Epithelial cell of esophagus (primary cell): ENCODE data around the gene IDH3A.

ENCODE experiments used
- DNase-seq: peaks from one replicate; pipeline ENCODE4 v3.0.0; 2010; ENCODE audit warnings: low read depth
- H3K4me3 ChIP-seq: 2 replicates; pipeline ENCODE4 v1.5.1; 2011; ENCODE audit warnings: mild to moderate bottlenecking, low read length, control low read depth
- TF ChIP-seq, protein P1 (sequence below): IDR thresholded peaks from 2 replicates; pipeline ENCODE4 v1.5.1; 2011; ENCODE audit warnings: low read depth, mild to moderate bottlenecking, low read length, control low read depth, inconsistent platforms; ENCODE audit not compliant: insufficient read depth; ENCODE audit errors: missing control alignments

The IDH3A gene

DNA sequence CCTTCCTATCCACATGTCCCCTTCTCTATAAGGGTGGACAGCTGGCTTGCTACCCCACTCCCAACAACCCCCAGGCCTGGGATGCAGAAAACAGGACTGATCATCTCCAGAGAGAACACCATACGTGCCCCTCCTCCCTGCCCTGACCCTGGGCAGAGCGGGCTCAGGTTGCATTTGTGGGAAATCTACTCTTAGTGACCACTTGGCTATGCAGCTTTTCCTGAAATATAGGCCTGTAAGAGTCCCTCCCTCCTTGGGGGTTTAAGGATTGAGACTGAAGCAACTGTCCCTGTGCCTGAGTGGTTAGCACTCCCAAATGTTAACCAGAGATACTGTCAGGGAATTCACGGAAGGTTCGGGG, 45.1 kb upstream of the IDH3A start:
- no peak overlapping the region for H3K4me3 ChIP-seq
- TF ChIP-seq, protein P1, sequence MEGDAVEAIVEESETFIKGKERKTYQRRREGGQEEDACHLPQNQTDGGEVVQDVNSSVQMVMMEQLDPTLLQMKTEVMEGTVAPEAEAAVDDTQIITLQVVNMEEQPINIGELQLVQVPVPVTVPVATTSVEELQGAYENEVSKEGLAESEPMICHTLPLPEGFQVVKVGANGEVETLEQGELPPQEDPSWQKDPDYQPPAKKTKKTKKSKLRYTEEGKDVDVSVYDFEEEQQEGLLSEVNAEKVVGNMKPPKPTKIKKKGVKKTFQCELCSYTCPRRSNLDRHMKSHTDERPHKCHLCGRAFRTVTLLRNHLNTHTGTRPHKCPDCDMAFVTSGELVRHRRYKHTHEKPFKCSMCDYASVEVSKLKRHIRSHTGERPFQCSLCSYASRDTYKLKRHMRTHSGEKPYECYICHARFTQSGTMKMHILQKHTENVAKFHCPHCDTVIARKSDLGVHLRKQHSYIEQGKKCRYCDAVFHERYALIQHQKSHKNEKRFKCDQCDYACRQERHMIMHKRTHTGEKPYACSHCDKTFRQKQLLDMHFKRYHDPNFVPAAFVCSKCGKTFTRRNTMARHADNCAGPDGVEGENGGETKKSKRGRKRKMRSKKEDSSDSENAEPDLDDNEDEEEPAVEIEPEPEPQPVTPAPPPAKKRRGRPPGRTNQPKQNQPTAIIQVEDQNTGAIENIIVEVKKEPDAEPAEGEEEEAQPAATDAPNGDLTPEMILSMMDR, result no peak

DNA sequence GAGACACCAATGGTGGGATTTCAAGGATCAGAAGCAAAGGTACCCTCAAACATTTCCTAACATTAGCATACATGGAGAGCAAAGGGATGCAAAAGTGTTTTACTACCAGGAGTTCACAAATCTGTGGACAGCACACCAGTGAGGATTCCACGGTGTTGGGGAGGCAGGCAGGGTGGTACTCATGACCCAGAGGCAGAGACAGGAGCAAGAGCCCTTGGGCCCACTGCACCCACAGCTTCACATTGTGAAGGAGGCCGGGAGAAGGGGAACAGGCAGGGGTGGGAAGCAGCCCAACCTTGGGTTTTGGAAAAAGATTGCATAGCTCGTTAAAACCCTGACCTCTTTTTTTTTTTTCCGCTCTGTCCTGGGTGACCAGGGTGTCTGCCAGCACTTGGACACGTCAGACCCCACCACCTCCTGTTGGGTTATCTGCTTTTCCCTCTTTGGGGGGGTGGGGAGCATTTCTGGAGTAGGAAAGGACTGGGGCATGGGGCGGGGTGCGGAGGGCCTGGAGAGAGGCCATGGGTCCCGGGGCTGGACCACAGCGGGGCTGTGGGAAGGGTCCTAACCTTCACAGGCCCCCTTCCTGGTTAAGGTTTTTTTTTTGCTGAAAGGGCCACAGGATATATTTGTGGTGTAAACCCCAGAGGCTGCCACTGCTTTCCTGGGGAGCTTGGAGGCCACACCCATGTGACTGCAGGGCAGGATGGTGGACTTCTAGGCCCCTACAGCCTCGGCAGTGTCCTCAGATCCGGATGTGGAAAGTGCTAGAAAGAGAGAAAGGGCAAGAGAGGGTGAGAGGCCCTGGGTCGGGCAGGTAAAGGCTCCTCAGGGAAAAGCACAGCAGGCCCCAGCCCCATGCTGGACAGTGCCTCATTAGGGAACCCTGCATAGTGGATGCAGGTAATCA, 44.3 kb upstream of the IDH3A start:
- DNase-seq, result no peak
- TF ChIP-seq, protein P1, result no peak
- H3K4me3 ChIP-seq, result no peak overlapping the region

More for the DNA sequence above, 45.1 kb upstream of the IDH3A start:
- DNase-seq, result no peak

DNA sequence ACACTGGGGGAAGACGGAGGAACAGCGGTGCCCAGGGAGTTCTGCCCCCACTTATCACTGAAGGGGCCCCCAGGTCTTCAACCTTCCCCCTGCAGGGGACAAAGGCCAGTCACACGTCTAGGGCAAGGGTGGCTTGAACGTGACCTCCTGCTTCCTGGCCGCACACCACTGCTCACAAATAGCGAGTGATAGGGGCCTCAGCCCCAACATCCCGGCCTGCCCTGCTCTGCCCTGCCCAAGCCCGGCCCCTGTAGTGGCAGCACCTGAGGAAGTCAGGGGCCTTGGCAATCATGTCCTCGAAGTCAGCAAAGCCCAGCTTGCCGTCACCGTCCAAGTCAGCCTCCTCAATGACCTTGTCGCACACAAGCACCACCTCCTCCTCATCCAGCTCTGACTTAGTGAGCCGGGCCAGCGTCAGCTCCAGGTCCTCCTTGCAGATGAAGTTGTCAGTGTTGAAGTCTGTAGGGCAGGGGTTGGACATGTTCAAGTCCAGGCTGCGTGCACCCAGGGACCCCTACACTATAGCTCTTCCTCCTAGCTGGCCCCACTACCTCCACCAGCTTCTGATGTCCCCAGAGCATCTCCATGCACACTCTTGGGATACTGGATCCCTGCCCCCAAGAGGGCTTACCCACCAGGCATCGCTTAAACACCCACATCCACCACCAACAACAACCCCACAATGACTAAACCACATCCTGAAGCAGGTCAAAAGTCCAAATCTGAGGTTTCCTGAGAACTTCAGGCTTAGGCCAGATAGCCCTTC, 43.5 kb upstream of the IDH3A start:
- TF ChIP-seq, protein P1, result no peak
- no peak for DNase-seq
- H3K4me3 ChIP-seq, result no peak overlapping the region

DNA sequence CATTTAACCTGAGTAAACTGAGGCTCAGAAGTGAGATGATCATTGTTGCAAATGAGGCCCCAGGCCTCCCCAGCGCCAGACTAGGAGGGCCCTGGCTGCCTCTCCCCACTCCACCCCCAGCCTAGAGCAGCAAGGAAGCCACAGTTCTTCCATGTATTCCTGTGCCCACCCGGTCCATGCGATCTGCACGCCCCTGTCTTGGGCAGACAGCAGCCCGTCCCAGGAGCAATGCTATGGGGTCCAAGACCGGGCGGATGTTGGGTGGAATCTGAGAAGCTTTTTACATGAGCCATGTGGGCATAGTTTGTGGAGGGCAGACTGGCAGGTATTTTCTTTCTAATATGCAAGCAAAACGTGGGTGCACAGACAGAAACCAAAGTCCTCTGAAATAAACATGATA, 41.7 kb upstream of the IDH3A start:
- no peak for DNase-seq
- no peak overlapping the region for H3K4me3 ChIP-seq
- TF ChIP-seq, protein P1, result no peak

DNA sequence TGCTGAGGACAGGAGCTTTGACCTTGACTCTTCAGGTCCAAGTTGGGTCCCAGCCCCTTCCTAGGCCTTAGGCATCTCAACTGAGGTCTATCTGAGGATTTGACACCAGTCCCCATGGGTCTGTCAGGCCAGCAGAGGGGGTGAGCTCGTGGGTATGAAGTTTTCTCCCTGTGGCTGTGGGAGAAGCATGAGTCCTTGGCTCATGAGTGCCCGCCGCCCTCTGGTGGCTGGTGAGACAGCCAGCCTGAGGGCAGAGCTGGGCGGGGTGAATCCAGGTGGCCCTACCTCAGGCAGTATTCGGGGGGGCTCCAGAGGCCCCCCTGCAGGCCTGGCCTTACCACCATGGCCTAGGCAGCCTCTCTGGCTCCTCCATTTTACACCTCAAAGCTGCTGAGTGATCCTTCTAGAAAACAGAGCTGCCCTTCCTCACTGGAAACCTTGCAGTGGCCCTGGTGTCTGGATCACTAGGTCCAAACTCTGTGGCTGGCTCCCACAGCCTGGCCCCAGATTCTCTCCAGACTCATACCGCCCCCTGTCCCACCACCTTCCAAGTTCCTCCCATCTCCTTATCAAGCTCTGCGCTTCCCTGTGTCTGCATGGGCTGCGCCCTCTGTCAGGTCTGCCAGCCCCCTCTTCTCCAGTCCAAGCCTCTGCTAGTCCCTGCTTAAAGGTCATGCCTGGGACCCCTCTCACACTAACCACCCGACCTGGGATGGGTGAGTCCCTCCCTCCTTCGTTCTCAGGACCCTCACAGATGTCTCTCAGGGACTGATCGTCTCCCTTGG, 40.7 kb upstream of the IDH3A start:
- no peak overlapping the region for H3K4me3 ChIP-seq
- DNase-seq, result peak; percentile 81
- TF ChIP-seq, protein P1, result peak; percentile 90

DNA sequence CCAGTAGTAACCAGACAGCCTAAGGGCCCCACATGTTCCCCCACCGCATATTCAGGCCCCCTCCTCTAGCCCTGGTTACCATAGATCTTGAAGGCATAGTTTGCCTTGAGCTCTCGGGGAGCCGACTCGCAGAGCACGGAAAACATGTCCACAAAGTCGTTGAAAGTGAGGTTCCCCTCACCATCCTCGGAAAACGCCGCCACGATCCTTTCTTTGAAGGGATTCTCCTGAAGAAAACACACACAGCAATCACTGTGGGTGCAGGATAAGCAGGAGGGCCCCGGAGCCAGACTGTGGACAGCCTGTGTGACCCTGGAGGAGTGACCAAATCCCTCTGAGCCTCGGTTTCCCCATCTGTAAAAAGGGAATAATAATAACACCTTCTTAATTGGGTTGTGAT, 40.0 kb upstream of the IDH3A start:
- TF ChIP-seq, protein P1, result no peak
- no peak for DNase-seq
- H3K4me3 ChIP-seq, result no peak overlapping the region
